Mesothelial cell of epicardium (in vitro differentiated cells): ENCODE data around the gene SPG21. TPM values are rescaled to one million over a fixed set of nuclear protein-coding genes. Genes with fewer than 3 reads are reported as not detected.

Experiments used
- DNase-seq, 2 experiments: peaks; one replicate each; pipeline ENCODE4 v3.0.0; 2021; ENCODE audit warnings: low spot score in 2 of 2; ENCODE audit not compliant: unreplicated experiment in 2 of 2
- H3K27ac Mint-ChIP-seq: 2 replicates; pipeline ENCODE4 v1.8.0; 2021; ENCODE audit warnings: mixed read lengths
- H3K27me3 Mint-ChIP-seq: 2 replicates; pipeline ENCODE4 v1.8.0; 2021; ENCODE audit warnings: low read depth, mixed read lengths
- H3K36me3 Mint-ChIP-seq: 2 replicates; pipeline ENCODE4 v1.8.0; 2021; ENCODE audit warnings: mixed read lengths
- H3K4me1 Mint-ChIP-seq: 2 replicates; pipeline ENCODE4 v1.8.0; 2021; ENCODE audit warnings: mixed read lengths
- H3K4me3 Mint-ChIP-seq: 2 replicates; pipeline ENCODE4 v1.8.0; 2021; ENCODE audit warnings: mild to moderate bottlenecking, moderate library complexity, mixed read lengths
- H3K9me3 Mint-ChIP-seq: 2 replicates; pipeline ENCODE4 v1.8.0; 2021; ENCODE audit warnings: mixed read lengths
- CTCF ChIP-seq: fragments of 200-600 bp; sonication (generic); IDR thresholded peaks from one replicate; pipeline ENCODE4 v1.5.0; 2021; ENCODE audit warnings: antibody characterized with exemption; ENCODE audit not compliant: unreplicated experiment
- total RNA-seq: library from RNA; stranded (reverse); gene quantifications from 3 replicates; pipeline ENCODE4 v1.2.1, GENCODE V29; 2021

The SPG21 gene
- total RNA-seq, 1 donor from 2014 or later = 94.8 TPM

GRCh38 chr15:65006876-65007275 is 17.2 kb upstream of the SPG21 start:
- TF ChIP-seq CTCF = no peak
- Mint-ChIP-seq H3K27ac (no peak overlapping the region), H3K4me1 (no peaks in the 10 kb centered on the region), H3K9me3 (no peaks in the 10 kb centered on the region), H3K36me3 (peaks cover 30% of the 10 kb centered on the region), H3K4me3 (no peak overlapping the region), H3K27me3 (no peaks in the 10 kb centered on the region)
- DNase-seq = no peak

GRCh38 chr15:65004993-65005392 is 15.3 kb upstream of the SPG21 start:
- no peaks in the 10 kb centered on the region for H3K4me1 Mint-ChIP-seq
- H3K27ac Mint-ChIP-seq = no peak overlapping the region
- H3K4me3 Mint-ChIP-seq = no peak overlapping the region
- H3K27me3 Mint-ChIP-seq = no peaks in the 10 kb centered on the region
- TF ChIP-seq CTCF = no peak
- no peaks in the 10 kb centered on the region for H3K9me3 Mint-ChIP-seq
- H3K36me3 Mint-ChIP-seq = peaks cover 22% of the 10 kb centered on the region
- DNase-seq = no peak

GRCh38 chr15:64997745-64998375 is 8.1 kb upstream of the SPG21 start:
- peaks cover 2% of the 10 kb centered on the region for H3K36me3 Mint-ChIP-seq
- no peaks in the 10 kb centered on the region for H3K4me1 Mint-ChIP-seq
- no peaks in the 10 kb centered on the region for H3K27me3 Mint-ChIP-seq
- DNase-seq = no peak
- H3K9me3 Mint-ChIP-seq = no peaks in the 10 kb centered on the region
- no peak overlapping the region for H3K27ac Mint-ChIP-seq
- H3K4me3 Mint-ChIP-seq = no peak overlapping the region
- TF ChIP-seq CTCF = no peak

- Mint-ChIP-seq H3K4me1 (no peaks in the 10 kb centered on the region), H3K36me3 (no peaks in the 10 kb centered on the region), H3K27me3 (no peaks in the 10 kb centered on the region), H3K27ac (no peak overlapping the region), H3K4me3 (no peak overlapping the region), H3K9me3 (no peaks in the 10 kb centered on the region)
- TF ChIP-seq CTCF = no peak
- no peak for DNase-seq
Measured at GRCh38 chr15:64997066-64997465, 7.4 kb upstream of the SPG21 start.

- H3K9me3 Mint-ChIP-seq = no peaks in the 10 kb centered on the region
- no peaks in the 10 kb centered on the region for H3K36me3 Mint-ChIP-seq
- TF ChIP-seq CTCF = no peak
- H3K27ac Mint-ChIP-seq = no peak overlapping the region
- H3K4me3 Mint-ChIP-seq = no peak overlapping the region
- H3K27me3 Mint-ChIP-seq = no peaks in the 10 kb centered on the region
- no peak for DNase-seq
- H3K4me1 Mint-ChIP-seq = peaks cover 21% of the 10 kb centered on the region
Measured at GRCh38 chr15:64993290-64993689, 3.6 kb upstream of the SPG21 start.
